NT2/D1 (cell line): Measurements from ENCODE around the gene LSM12.

Source experiments
- DNase-seq: peaks from one replicate; pipeline ENCODE4 v3.0.0-alpha.2; 2011; ENCODE audit warnings: low read depth, low spot score
- H3K27me3 ChIP-seq: 2 replicates; pipeline ENCODE4 v1.6.0; 2011; ENCODE audit warnings: mild to moderate bottlenecking; ENCODE audit not compliant: insufficient read length, insufficient read depth
- H3K36me3 ChIP-seq: 2 replicates; pipeline ENCODE4 v1.6.1; 2011; ENCODE audit warnings: mild to moderate bottlenecking, low read length, mixed read lengths; ENCODE audit not compliant: insufficient read depth, insufficient read length
- H3K4me1 ChIP-seq: 2 replicates; pipeline ENCODE4 v1.5.1; 2011; ENCODE audit not compliant: insufficient read depth, insufficient read length
- H3K4me3 ChIP-seq: 2 replicates; pipeline ENCODE4 v1.5.1; 2011; ENCODE audit warnings: low read depth; ENCODE audit not compliant: insufficient read length
- H3K9ac ChIP-seq: 2 replicates; pipeline ENCODE4 v1.6.0; 2011; ENCODE audit warnings: low read depth; ENCODE audit not compliant: insufficient read length
- H3K9me3 ChIP-seq: 2 replicates; pipeline ENCODE4 v1.5.1; 2011; ENCODE audit warnings: mild to moderate bottlenecking, low read length; ENCODE audit not compliant: insufficient read depth
- SUZ12 ChIP-seq: IDR thresholded peaks from 2 replicates; pipeline ENCODE4 v1.6.1; 2011; ENCODE audit not compliant: insufficient read length, insufficient read depth; ENCODE audit errors: extremely low read depth
- YY1 ChIP-seq: IDR thresholded peaks from 2 replicates; pipeline ENCODE4 v1.6.1; 2011; ENCODE audit not compliant: insufficient read length, insufficient read depth
- ZNF274 ChIP-seq: IDR thresholded peaks from 2 replicates; pipeline ENCODE4 v1.6.1; 2011; ENCODE audit warnings: mild to moderate bottlenecking, low read depth, low read length

Gene LSM12

DNA sequence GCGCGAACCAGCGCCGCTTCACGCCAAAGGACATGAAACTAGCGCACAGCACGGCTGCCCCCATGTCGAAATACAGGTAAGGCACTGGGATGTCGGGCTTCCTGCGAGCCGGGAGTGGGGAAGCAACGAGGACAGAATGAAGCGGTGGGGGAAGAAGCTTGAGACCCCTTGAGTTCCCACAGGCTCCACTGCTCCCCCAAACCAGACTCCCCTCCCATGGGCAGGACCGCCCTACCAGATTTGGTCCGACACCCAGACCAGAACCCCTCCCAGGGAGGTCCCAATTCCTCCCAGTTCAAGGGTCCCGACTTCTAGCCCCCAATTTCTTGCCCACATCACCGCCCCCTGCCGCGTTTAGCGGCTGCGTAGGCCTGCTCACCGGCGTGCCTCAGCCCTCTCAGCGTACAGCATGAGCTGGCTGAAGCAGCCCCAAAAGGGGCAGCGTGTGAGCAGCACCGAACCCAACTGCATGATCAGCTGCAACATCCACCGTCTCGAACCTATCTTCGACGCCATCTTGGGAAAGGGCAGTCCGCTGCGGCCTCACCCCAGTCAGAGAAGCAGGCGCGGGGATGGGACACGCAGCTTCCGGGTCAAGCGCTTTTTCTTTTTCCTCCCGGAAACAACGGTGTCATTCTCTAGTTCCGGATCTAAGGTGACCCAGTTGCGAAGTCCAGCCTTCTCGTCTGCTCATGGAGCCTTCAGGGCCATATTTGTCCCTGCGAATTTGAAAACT lies 51.9 kb downstream of the LSM12 start, which contains the start of gene TMEM101:
Gene TMEM101 (minus strand): TSS at position 527 of the 736 bp plus-strand sequence. CDS start 11 bp downstream, at position 516.
- Histone ChIP-seq H3K9me3 (no peaks in the 10 kb centered on the region), H3K36me3 (peaks cover 29% of the 10 kb centered on the region), H3K4me1 (no peaks in the 10 kb centered on the region), H3K27me3 (no peaks in the 10 kb centered on the region), H3K4me3 (peak within 1 kb of the TSS; percentile 99), H3K9ac (peak within 1 kb of the TSS; percentile 99)
- TF ChIP-seq YY1 (peak; percentile 99), SUZ12 (no peak)
- peak; percentile 87 for DNase-seq

DNA sequence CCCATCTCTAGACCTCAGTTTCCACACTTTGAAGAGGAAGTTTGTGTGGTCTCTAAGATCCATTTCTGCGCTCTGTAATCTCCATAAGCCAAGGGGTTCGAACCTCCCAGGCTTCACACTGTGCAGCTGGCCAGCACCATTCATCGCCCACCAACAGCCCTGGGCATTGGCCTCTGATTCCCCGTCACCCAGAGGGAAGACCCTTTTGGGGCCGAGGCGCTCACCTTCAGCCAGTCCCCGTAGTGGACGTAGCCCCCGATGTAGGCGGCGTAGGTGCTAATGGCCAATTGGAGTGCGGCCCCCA lies 52.4 kb downstream of the LSM12 start:
- no peak for TF ChIP-seq YY1
- TF ChIP-seq ZNF274 = no peak
- no peak for TF ChIP-seq SUZ12
- H3K36me3 ChIP-seq = peaks cover 35% of the 10 kb centered on the region
- H3K9me3 ChIP-seq = no peaks in the 10 kb centered on the region
- H3K4me1 ChIP-seq = no peaks in the 10 kb centered on the region
- H3K9ac ChIP-seq = peak overlapping the region; percentile 99
- peak overlapping the region; percentile 99 for H3K4me3 ChIP-seq
- DNase-seq = no peak
- H3K27me3 ChIP-seq = no peaks in the 10 kb centered on the region

DNA sequence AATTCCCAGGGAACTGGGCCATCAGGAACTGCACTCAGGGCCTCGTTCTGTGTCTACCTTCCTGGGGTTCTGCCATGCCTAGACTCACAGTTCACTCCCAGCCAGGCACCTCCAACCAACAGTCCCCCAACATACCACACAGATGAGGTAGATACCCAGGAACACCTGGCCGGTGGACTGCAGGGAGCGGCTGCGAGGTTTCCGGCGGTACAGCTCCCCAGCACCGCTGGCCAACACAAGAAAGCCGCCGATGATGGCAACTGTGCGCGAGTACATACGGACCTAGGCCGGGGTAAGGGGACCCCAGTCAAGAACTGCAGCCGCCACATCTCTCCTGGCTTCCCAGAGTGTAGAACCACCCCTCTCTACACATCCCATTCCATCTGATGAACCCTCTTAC lies 53.6 kb downstream of the LSM12 start:
- H3K36me3 ChIP-seq = peaks cover 36% of the 10 kb centered on the region
- TF ChIP-seq ZNF274 = no peak
- H3K4me3 ChIP-seq = no peak overlapping the region
- H3K4me1 ChIP-seq = peaks cover 2% of the 10 kb centered on the region
- no peak for DNase-seq
- no peaks in the 10 kb centered on the region for H3K9me3 ChIP-seq
- H3K9ac ChIP-seq = no peak overlapping the region
- H3K27me3 ChIP-seq = no peaks in the 10 kb centered on the region

DNA sequence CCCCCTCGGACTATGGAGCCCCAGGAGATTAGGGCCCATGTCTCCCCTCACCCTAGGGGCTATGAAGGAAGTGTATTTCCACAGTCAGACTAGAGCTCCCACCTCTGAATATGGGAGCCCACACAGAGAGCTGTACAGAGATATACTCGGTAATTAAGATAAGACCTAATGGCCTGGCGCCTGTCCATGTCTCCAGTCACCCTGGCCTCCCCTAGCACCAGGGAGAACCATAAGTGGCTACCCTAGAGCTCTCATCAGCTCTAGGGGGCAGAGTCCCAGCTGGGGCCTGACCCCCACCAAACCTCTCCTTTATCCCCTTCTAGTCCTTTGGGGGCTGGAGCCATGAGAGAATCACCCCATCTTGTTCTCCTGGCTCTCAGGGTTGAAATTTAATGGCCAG lies 54.1 kb downstream of the LSM12 start:
- Histone ChIP-seq H3K4me1 (peaks cover 2% of the 10 kb centered on the region), H3K4me3 (no peak overlapping the region), H3K9ac (no peak overlapping the region), H3K36me3 (peaks cover 36% of the 10 kb centered on the region), H3K9me3 (no peaks in the 10 kb centered on the region), H3K27me3 (no peaks in the 10 kb centered on the region)
- DNase-seq = no peak
- no peak for TF ChIP-seq SUZ12
- no peak for TF ChIP-seq YY1
- TF ChIP-seq ZNF274 = no peak

DNA sequence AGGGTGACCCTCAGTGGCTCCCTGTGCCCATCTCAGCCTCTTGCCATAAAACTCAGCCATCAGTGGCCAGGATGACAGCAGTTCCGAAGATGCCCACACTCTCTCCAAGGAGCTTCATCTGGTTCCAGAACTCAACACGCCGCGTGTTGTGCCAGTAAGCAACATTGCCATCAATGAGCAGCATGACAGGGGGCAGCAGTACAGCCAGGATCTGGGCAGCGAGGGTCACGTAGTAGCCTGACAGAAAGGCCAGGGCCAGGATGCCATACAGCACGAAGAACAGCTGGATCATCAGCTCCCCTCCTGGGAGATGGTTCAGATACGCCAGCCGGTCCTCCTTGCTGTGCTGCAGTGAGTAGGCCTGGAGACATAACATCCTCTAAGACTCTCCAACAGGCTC lies 54.6 kb downstream of the LSM12 start:
- no peak overlapping the region for H3K4me3 ChIP-seq
- TF ChIP-seq SUZ12 (no peak), YY1 (no peak), ZNF274 (no peak)
- H3K9ac ChIP-seq = no peak overlapping the region
- no peak for DNase-seq
- H3K27me3 ChIP-seq = no peaks in the 10 kb centered on the region
- peaks cover 36% of the 10 kb centered on the region for H3K36me3 ChIP-seq
- H3K4me1 ChIP-seq = peaks cover 2% of the 10 kb centered on the region
- H3K9me3 ChIP-seq = no peaks in the 10 kb centered on the region

DNA sequence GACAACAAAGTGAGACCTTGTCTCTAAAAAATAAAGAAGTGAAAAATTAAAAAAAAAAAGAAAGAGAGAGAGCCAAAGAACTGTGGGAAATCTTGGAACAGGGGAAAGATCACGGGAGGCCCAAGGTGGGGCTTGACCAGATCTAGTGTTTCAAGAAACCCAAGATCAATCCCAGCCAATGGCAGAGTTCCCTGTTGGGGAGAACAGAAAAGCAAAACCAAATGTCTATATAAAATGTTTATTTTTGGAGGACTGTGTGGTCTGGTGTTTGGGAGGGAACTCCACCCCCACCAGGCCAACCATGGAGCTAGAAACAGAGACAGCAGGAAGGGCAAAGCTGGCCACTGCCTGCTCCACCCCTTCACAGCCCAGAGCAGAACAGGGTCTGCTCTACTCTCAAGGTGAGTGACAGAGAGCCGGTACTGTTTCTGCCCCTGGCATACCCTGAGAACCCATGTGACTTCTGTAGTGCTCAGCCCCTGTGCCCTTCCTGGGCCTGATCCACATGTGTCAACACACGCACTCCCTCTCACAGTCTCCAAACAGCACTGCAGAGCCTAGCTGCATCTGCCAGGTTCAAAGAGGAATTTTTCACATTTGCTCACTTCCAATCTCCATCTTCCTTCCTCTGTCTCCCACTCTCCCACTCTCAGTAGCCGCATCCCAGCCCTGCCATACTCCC lies 55.4 kb downstream of the LSM12 start:
- peaks cover 3% of the 10 kb centered on the region for H3K27me3 ChIP-seq
- peaks cover 2% of the 10 kb centered on the region for H3K4me1 ChIP-seq
- TF ChIP-seq YY1 = no peak
- no peak for TF ChIP-seq ZNF274
- no peak for TF ChIP-seq SUZ12
- H3K36me3 ChIP-seq = peaks cover 36% of the 10 kb centered on the region
- H3K4me3 ChIP-seq = no peak overlapping the region
- no peak for DNase-seq
- H3K9me3 ChIP-seq = no peaks in the 10 kb centered on the region
- H3K9ac ChIP-seq = no peak overlapping the region

DNA sequence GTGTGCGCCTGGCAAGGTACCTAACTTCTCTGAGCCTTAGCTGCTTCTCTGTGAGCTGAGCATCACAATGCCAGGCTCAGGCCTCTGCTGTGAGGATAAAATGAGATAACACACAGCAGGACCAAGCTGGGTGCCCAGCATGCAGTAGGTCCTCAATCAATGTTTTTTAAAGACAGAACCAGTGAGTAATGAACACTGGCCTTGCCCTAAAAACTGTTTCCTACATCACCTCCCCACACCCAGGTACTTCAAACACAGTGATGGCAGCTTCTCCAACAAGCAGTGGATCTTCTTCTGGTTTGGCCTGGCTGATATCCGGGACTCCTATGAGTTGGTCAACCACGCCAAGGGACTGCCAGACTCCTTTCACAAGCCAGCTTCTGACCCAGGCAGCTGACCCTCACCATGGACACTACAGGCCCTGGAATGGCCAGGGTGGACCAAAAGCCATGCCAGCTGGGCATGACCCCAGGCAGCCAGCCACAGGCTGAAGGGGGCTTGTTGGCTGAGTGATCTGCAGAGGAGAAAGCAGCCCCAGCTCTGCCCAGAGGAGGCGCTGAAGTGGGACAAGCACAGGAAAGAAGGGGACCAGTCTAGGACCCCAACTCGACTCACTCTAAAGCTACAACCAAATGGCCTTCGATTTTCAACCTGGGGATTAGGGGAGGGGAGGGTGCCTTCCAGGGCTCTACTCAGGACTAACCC lies 58.1 kb downstream of the LSM12 start:
- TF ChIP-seq YY1 (no peak), SUZ12 (no peak), ZNF274 (no peak)
- peak overlapping the region; percentile 79 for H3K9ac ChIP-seq
- H3K36me3 ChIP-seq = peaks cover 36% of the 10 kb centered on the region
- H3K9me3 ChIP-seq = no peaks in the 10 kb centered on the region
- peak overlapping the region; percentile 50 for H3K4me3 ChIP-seq
- peaks cover 8% of the 10 kb centered on the region for H3K4me1 ChIP-seq
- H3K27me3 ChIP-seq = peaks cover 31% of the 10 kb centered on the region
- no peak for DNase-seq
